H1 (cell line): ENCODE results near the gene TSR3. TPM values are rescaled to one million over a fixed set of nuclear protein-coding genes. Genes with fewer than 3 reads are reported as not detected.
A peak's percentile ranks its signal among the peaks of the same experiment; 100 is the strongest.

Source experiments
- CTCF ChIA-PET: fragments of 300-600 bp; sonication (Branson Sonifier 250); formaldehyde crosslinking; loops from one replicate; lab custom pipeline; 2021; ENCODE audit not compliant: partially characterized antibody; lab: Charles Lee
- POLR2A ChIA-PET: fragments of 300-600 bp; sonication (Branson Sonifier 250); formaldehyde crosslinking; loops from one replicate; lab custom pipeline; 2021; ENCODE audit warnings: inconsistent platforms; ENCODE audit not compliant: partially characterized antibody; lab: Charles Lee
- DNase-seq, 2 experiments: peaks; one replicate each; pipeline versions ENCODE4 v3.0.0 to v3.0.0-alpha.2; 2010 to 2022; ENCODE audit warnings: low spot score in 2 of 2, low read depth in 1 of 2, mixed read lengths in 1 of 2
- FAIRE-seq: peaks from 2 replicates; lab custom pipeline; 2011; peaks lifted over from hg19 to GRCh38; lab: Jason Lieb, UNC
- H2AFZ ChIP-seq: 2 replicates; pipeline ENCODE4 v1.8.1; 2012; ENCODE audit warnings: low read length, inconsistent platforms
- H2AK5ac ChIP-seq: 2 replicates; pipeline ENCODE4 v1.6.1; 2013; ENCODE audit warnings: low read depth, low read length
- H2BK120ac ChIP-seq: replicated peaks from 2 replicates; pipeline ENCODE3; 2013; ENCODE audit warnings: low read depth, low read length, inconsistent platforms
- H2BK12ac ChIP-seq: 2 replicates; pipeline ENCODE4 v1.6.1; 2013; ENCODE audit warnings: low read depth, low read length
- H2BK15ac ChIP-seq: 2 replicates; pipeline ENCODE4 v1.6.1; 2013; ENCODE audit warnings: low read length
- H2BK20ac ChIP-seq: 2 replicates; pipeline ENCODE4 v1.6.1; 2013; ENCODE audit warnings: low read length
- H2BK5ac ChIP-seq: 2 replicates; pipeline ENCODE4 v1.6.1; 2013; ENCODE audit warnings: low read depth, low read length
- H3K14ac ChIP-seq: 2 replicates; pipeline ENCODE4 v1.6.1; 2013; ENCODE audit warnings: inconsistent platforms; ENCODE audit not compliant: insufficient read length
- H3K18ac ChIP-seq: 2 replicates; pipeline ENCODE4 v1.6.1; 2013; ENCODE audit warnings: low read length; ENCODE audit errors: extremely low read depth
- H3K23ac ChIP-seq: 2 replicates; pipeline ENCODE4 v1.6.1; 2013; ENCODE audit warnings: inconsistent platforms; ENCODE audit not compliant: insufficient read length
- H3K23me2 ChIP-seq: 2 replicates; pipeline ENCODE4 v1.6.1; 2013; ENCODE audit warnings: low read depth, low read length
- H3K27ac ChIP-seq: 2 replicates; pipeline ENCODE4 v1.6.1; 2011; ENCODE audit warnings: low read depth, low read length, inconsistent platforms
- H3K27me3 ChIP-seq, 4 experiments: replicated peaks in 1 of 4; 1 replicate in 1 of 4; 2 replicates in 3 of 4; pipeline versions ENCODE4 v1.6.1 to v1.8.1; 2011 to 2013; ENCODE audit warnings: low read length in 3 of 4, mild to moderate bottlenecking in 3 of 4, inconsistent platforms in 2 of 4, mixed read lengths in 2 of 4, moderate library complexity in 1 of 4; ENCODE audit not compliant: control insufficient read depth in 3 of 4, insufficient read depth in 3 of 4; ENCODE audit errors: extremely low read depth in 1 of 4
- H3K36me3 ChIP-seq, 4 experiments: 2 replicates each; pipeline versions ENCODE4 v1.6.1 to v1.8.1; 2011 to 2013; ENCODE audit warnings: mild to moderate bottlenecking in 4 of 4, low read length in 3 of 4, moderate library complexity in 2 of 4, control low read depth in 1 of 4, inconsistent platforms in 1 of 4; ENCODE audit not compliant: insufficient read depth in 4 of 4, control insufficient read depth in 2 of 4
- H3K4ac ChIP-seq: replicated peaks from 2 replicates; pipeline ENCODE3; 2013; ENCODE audit warnings: low read length, low read depth, mixed read lengths, inconsistent platforms; ENCODE audit not compliant: insufficient read length
- H3K4me1 ChIP-seq, 4 experiments: replicated peaks in 1 of 4; 1 replicate in 1 of 4; 2 replicates in 3 of 4; pipeline versions ENCODE4 v1.6.1 to v1.8.1; 2011 to 2013; ENCODE audit warnings: low read length in 3 of 4, inconsistent platforms in 2 of 4, mixed read lengths in 1 of 4; ENCODE audit not compliant: insufficient read depth in 4 of 4, control insufficient read depth in 3 of 4
- H3K4me2 ChIP-seq, 2 experiments: 2 replicates each; pipeline versions ENCODE4 v1.6.1 to v1.8.1; 2011 to 2013; ENCODE audit warnings: low read depth in 2 of 2, low read length in 2 of 2, control low read depth in 1 of 2, inconsistent platforms in 1 of 2, mild to moderate bottlenecking in 1 of 2; ENCODE audit not compliant: insufficient read depth in 1 of 2
- H3K4me3 ChIP-seq, 4 experiments: fragments of 200-600, 300-600 bp in 1 of 4; sonication (generic), shearing (Covaris generic), sonication (Bioruptor Twin) in 1 of 4; 2 replicates each; pipeline versions ENCODE4 v1.5.1 to v1.8.1; 2011 to 2016; ENCODE audit warnings: low read length in 4 of 4, low read depth in 3 of 4, control low read depth in 2 of 4, inconsistent platforms in 2 of 4, mild to moderate bottlenecking in 2 of 4, mixed read lengths in 1 of 4, moderate library complexity in 1 of 4; ENCODE audit not compliant: insufficient read depth in 2 of 4; ENCODE audit errors: extremely low read depth in 1 of 4
- H3K56ac ChIP-seq: replicated peaks from 2 replicates; pipeline ENCODE3; 2013; ENCODE audit warnings: low read depth, mild to moderate bottlenecking, mixed read lengths, low read length, inconsistent platforms; ENCODE audit not compliant: insufficient read length
- H3K79me1 ChIP-seq: 2 replicates; pipeline ENCODE4 v1.6.1; 2013; ENCODE audit warnings: low read depth, low read length, control low read depth
- H3K79me2 ChIP-seq, 2 experiments: 2 replicates each; pipeline versions ENCODE4 v1.6.1 to v1.8.1; 2012 to 2013; ENCODE audit warnings: low read length in 2 of 2, mild to moderate bottlenecking in 2 of 2, inconsistent platforms in 1 of 2; ENCODE audit not compliant: insufficient read depth in 2 of 2, control insufficient read depth in 1 of 2
- H3K9ac ChIP-seq, 4 experiments: replicated peaks in 1 of 4; 1 replicate in 1 of 4; 2 replicates in 3 of 4; pipeline versions ENCODE4 v1.6.1 to v1.8.1; 2011 to 2013; ENCODE audit warnings: low read depth in 3 of 4, low read length in 3 of 4, control low read depth in 2 of 4, mild to moderate bottlenecking in 2 of 4, moderate library complexity in 2 of 4, inconsistent platforms in 1 of 4; ENCODE audit errors: extremely low read depth in 1 of 4
- H3K9me3 ChIP-seq, 2 experiments: 2 replicates each; pipeline versions ENCODE4 v1.6.1 to v1.8.1; 2012 to 2013; ENCODE audit warnings: mild to moderate bottlenecking in 2 of 2, moderate library complexity in 2 of 2, control low read depth in 1 of 2, inconsistent platforms in 1 of 2, low read depth in 1 of 2, low read length in 1 of 2, mixed read lengths in 1 of 2; ENCODE audit not compliant: insufficient read depth in 2 of 2
- H4K20me1 ChIP-seq, 2 experiments: replicated peaks in 1 of 2; 2 replicates each; pipeline versions ENCODE3 to v1.8.1; 2011 to 2013; ENCODE audit warnings: inconsistent platforms in 2 of 2, low read length in 2 of 2, mild to moderate bottlenecking in 1 of 2; ENCODE audit not compliant: insufficient read depth in 2 of 2, control insufficient read depth in 1 of 2
- H4K5ac ChIP-seq: 2 replicates; pipeline ENCODE4 v1.6.1; 2013; ENCODE audit warnings: low read length, low read depth, mixed read lengths, inconsistent platforms; ENCODE audit not compliant: insufficient read length
- H4K8ac ChIP-seq: 2 replicates; pipeline ENCODE4 v1.8.0; 2013; ENCODE audit warnings: mild to moderate bottlenecking, moderate library complexity, low read length, inconsistent platforms; ENCODE audit not compliant: insufficient read depth; ENCODE audit errors: extremely low read depth
- H4K91ac ChIP-seq: replicated peaks from 2 replicates; pipeline ENCODE3; 2013; ENCODE audit warnings: low read length, mixed read lengths, inconsistent platforms; ENCODE audit not compliant: insufficient read length
- EGR1 ChIP-seq: IDR thresholded peaks from 2 replicates; pipeline ENCODE4 v1.6.1; 2011; ENCODE audit warnings: low read depth, low read length, borderline replicate concordance
- MAX ChIP-seq: IDR thresholded peaks from 2 replicates; pipeline ENCODE4 v1.6.1; 2012; ENCODE audit warnings: inconsistent platforms
- RNF2 ChIP-seq: fragments of 200-900, 300-1000 bp; sonication (generic); IDR thresholded peaks from 2 replicates; pipeline ENCODE4 v1.7.1; 2016; ENCODE audit warnings: borderline replicate concordance, low read depth, mild to moderate bottlenecking, antibody characterized with exemption, low read length; ENCODE audit not compliant: poor library complexity, severe bottlenecking; ENCODE audit errors: missing control alignments
- SIRT6 ChIP-seq: IDR thresholded peaks from one replicate; pipeline ENCODE4 v1.7.1; 2012; ENCODE audit warnings: low read length, inconsistent platforms
- WGBS, 2 experiments: shearing (Covaris generic) in 1 of 2; methylation state at CpG; one replicate each; pipeline versions ENCODE4 v1.1.6 to v1.1.7; 2013 to 2015; ENCODE audit warnings: low lambda C conversion rate in 2 of 2, mixed read lengths in 2 of 2, inconsistent platforms in 1 of 2, low coverage in 1 of 2, missing lambda C conversion rate in 1 of 2; ENCODE audit not compliant: insufficient replicate concordance in 2 of 2, insufficient coverage in 1 of 2, insufficient read length in 1 of 2; ENCODE audit errors: extremely low coverage in 1 of 2, missing lambda C conversion rate in 1 of 2; 5-methylcytosine and 5-hydroxymethylcytosine counted together
- polyA plus RNA-seq, 7 experiments: library from polyadenylated mRNA; depleted of rRNA in 3 of 7; stranded (reverse) in 5 of 7; unstranded in 2 of 7; fragments of >200 nt in 5 of 7; fragments of 200-250 nt in 2 of 7; gene quantifications; 1 replicate in 5 of 7; 2 replicates in 1 of 7; 4 replicates in 1 of 7; pipeline versions ENCODE4 v1.2.1 to v1.2.3, GENCODE V29; 2011 to 2013; ENCODE audit warnings: missing spikeins in 2 of 7, mixed read lengths in 2 of 7
- total RNA-seq: library from RNA; stranded (reverse); fragmentation: NEBNext Ultra II Directional; extraction: Animal tissue kit (Norgen Biotek cat#: 25700); gene quantifications from 2 replicates; pipeline ENCODE4 v1.2.1, GENCODE V29; 2021

Gene TSR3
- total and polyA plus RNA-seq, 2 of the 8 experiments (the other 6 are each of a cell fraction or from before 2014, with no cell fraction given), result 43.1 to 52.3 TPM

- DNase-seq (no peak), FAIRE-seq (no peak)
- H3K36me3 ChIP-seq, result peaks cover 15 to 34% (median 24%) of the 10 kb centered on the region in 4 experiments
- H3K4me2 ChIP-seq, result no peak overlapping the region
- no peak overlapping the region for H3K4ac ChIP-seq
- H3K4me3 ChIP-seq, result no peak overlapping the region
- ChIA-PET CTCF (interaction anchor here (1.5 to 2.1 kb wide), 2 partner anchors 13 to 105 kb away, joined by 4 to 5 read pairs; partner anchors contain the start of gene PERCC1), POLR2A (interaction anchor here (1.3 to 6.5 kb wide), 2 partner anchors 11 to 35 kb away, joined by 3 to 106 read pairs; partner anchors contain the start of gene UBE2I)
- no peak overlapping the region for H2BK5ac ChIP-seq
- H4K5ac ChIP-seq, result no peak overlapping the region
- H2BK12ac ChIP-seq, result no peak overlapping the region
- H3K23ac ChIP-seq, result no peak overlapping the region
- no peak overlapping the region for H2AFZ ChIP-seq
- no peaks in the 10 kb centered on the region; the same call in 1 of the 2 replicates for H3K79me1 ChIP-seq
- H4K8ac ChIP-seq, result no peak overlapping the region; the same call in 1 of the 2 replicates
- H3K79me2 ChIP-seq, result no peaks in the 10 kb centered on the region; a peak in 1 of 4 replicates
- TF ChIP-seq SIRT6 (no peak), RNF2 (no peak), EGR1 (no peak), MAX (no peak)
- no peak overlapping the region for H3K18ac ChIP-seq
- peaks cover 2 to 5% of the 10 kb centered on the region in 2 experiments; a peak in 2 of 4 replicates for H3K9me3 ChIP-seq
- no peaks in the 10 kb centered on the region for H3K27me3 ChIP-seq
- H3K4me1 ChIP-seq, result no peaks in the 10 kb centered on the region; a peak in 2 of 7 replicates
- H3K27ac ChIP-seq, result 0 out of 2 replicates have a peak overlapping the region, but pooled peaks have one; percentile 5
- no peak overlapping the region for H2BK15ac ChIP-seq
- peaks cover 8 to 12% of the 10 kb centered on the region in 2 experiments for H4K20me1 ChIP-seq
- H3K56ac ChIP-seq, result no peak overlapping the region
- no peak overlapping the region for H2AK5ac ChIP-seq
- H2BK20ac ChIP-seq, result no peak overlapping the region
- H3K23me2 ChIP-seq, result no peaks in the 10 kb centered on the region
- H3K14ac ChIP-seq, result no peak overlapping the region
- no peak overlapping the region for H3K9ac ChIP-seq
- WGBS, 2 experiments, result 92% methylated on average over 15 of the region's 15 CpGs; no CpG with 5 or more reads in 1 of the 2 experiments
- H4K91ac ChIP-seq, result no peak overlapping the region
- H2BK120ac ChIP-seq, result no peak overlapping the region
These were observed 26.4 kb downstream of the TSR3 start for GRCh38 chr16:1325261-1325660.
